Hepatocyte (in vitro differentiated cells): Measurements from ENCODE around the gene RBM23. TPM values are rescaled to one million over a fixed set of nuclear protein-coding genes. Genes with fewer than 3 reads are reported as not detected.
"Not testable (repeated sequence)": the region's sequence is repeated elsewhere in the genome, so short reads cannot be mapped to it uniquely, and the experiment has no call there.

Experiments
- DNase-seq: peaks from one replicate; pipeline ENCODE4 v3.0.0-alpha.2; 2016; ENCODE audit warnings: low spot score
- H2AFZ ChIP-seq: fragments of 200-600 bp; sonication (generic); 2 replicates; pipeline ENCODE4 v1.6.0; 2016; ENCODE audit warnings: antibody characterized with exemption, mild to moderate bottlenecking
- H3K27ac ChIP-seq: fragments of 200-600 bp; sonication (generic); 2 replicates; pipeline ENCODE4 v1.5.1; 2016; ENCODE audit warnings: mild to moderate bottlenecking
- H3K27me3 ChIP-seq: fragments of 200-600 bp; sonication (generic); 2 replicates; pipeline ENCODE4 v1.6.1; 2016
- H3K36me3 ChIP-seq: fragments of 200-600 bp; sonication (generic); replicated peaks from 2 replicates; pipeline ENCODE4 v1.5.1; 2016; ENCODE audit warnings: low read depth; ENCODE audit not compliant: insufficient read depth
- H3K4me1 ChIP-seq: fragments of 200-600 bp; sonication (generic); 2 replicates; pipeline ENCODE4 v1.5.1; 2016; ENCODE audit warnings: mild to moderate bottlenecking, moderate library complexity; ENCODE audit not compliant: insufficient read depth
- H3K4me2 ChIP-seq: fragments of 200-600 bp; sonication (generic); 2 replicates; pipeline ENCODE4 v1.6.0; 2016
- H3K4me3 ChIP-seq: fragments of 200-600 bp; sonication (generic); 2 replicates; pipeline ENCODE4 v1.5.1; 2016; ENCODE audit warnings: mild to moderate bottlenecking
- H3K79me2 ChIP-seq: fragments of 200-600 bp; sonication (generic); 2 replicates; pipeline ENCODE4 v1.6.0; 2017; ENCODE audit warnings: mild to moderate bottlenecking
- H3K9me2 ChIP-seq: fragments of 200-600 bp; sonication (generic); replicated peaks from 2 replicates; pipeline ENCODE4 v1.6.0; 2017; ENCODE audit warnings: mild to moderate bottlenecking; ENCODE audit not compliant: insufficient read depth
- H3K9me3 ChIP-seq: fragments of 200-600 bp; sonication (generic); 2 replicates; pipeline ENCODE4 v1.5.1; 2016; ENCODE audit warnings: low read depth, mild to moderate bottlenecking
- H4K20me1 ChIP-seq: fragments of 200-600 bp; sonication (generic); 2 replicates; pipeline ENCODE4 v1.6.0; 2016; ENCODE audit warnings: mild to moderate bottlenecking; ENCODE audit not compliant: insufficient read depth, poor library complexity, severe bottlenecking
- CTCF ChIP-seq: fragments of 200-600 bp; sonication (generic); IDR thresholded peaks from 2 replicates; pipeline ENCODE4 v1.5.1; 2016; ENCODE audit warnings: antibody characterized with exemption, mild to moderate bottlenecking; ENCODE audit not compliant: poor library complexity
- EZH2 ChIP-seq: fragments of 200-600 bp; sonication (generic); IDR thresholded peaks from 2 replicates; pipeline ENCODE4 v1.6.1; 2016; ENCODE audit warnings: antibody characterized with exemption, mild to moderate bottlenecking, borderline replicate concordance
- EZH2phosphoT487 ChIP-seq: fragments of 200-600 bp; sonication (generic); IDR thresholded peaks from one replicate; pipeline ENCODE4 v1.6.1; 2018; ENCODE audit warnings: antibody characterized with exemption, mild to moderate bottlenecking, low read depth, moderate library complexity; ENCODE audit not compliant: unreplicated experiment, severe bottlenecking
- WGBS: methylation state at CpG from one replicate; pipeline ENCODE4 v1.1.6; 2016; ENCODE audit warnings: low lambda C conversion rate; ENCODE audit errors: missing lambda C conversion rate; 5-methylcytosine and 5-hydroxymethylcytosine counted together
- polyA plus RNA-seq: library from polyadenylated mRNA; unstranded; fragments of >200 nt; fragmentation: Nextera tagmentation; extraction: Ambion mirVana; gene quantifications from 2 replicates; pipeline ENCODE4 v1.2.1, GENCODE V29; 2016
- total RNA-seq: library from RNA; depleted of rRNA; stranded (reverse); fragments of >200 nt; gene quantifications from 2 replicates; pipeline ENCODE4 v1.2.3, GENCODE V29; 2014

Gene RBM23
- total and polyA plus RNA-seq, 2 experiments from 2014 or later: 74.1 to 236 TPM

- no peaks in the 10 kb centered on the region for H4K20me1 ChIP-seq
- peaks cover 41% of the 10 kb centered on the region for H3K79me2 ChIP-seq
- no peak overlapping the region for H3K4me3 ChIP-seq
- H3K4me1 ChIP-seq: peaks cover 7% of the 10 kb centered on the region
- DNase-seq: no peak
- H2AFZ ChIP-seq: no peak overlapping the region
- no peaks in the 10 kb centered on the region for H3K36me3 ChIP-seq
- no peaks in the 10 kb centered on the region for H3K27me3 ChIP-seq
- no peaks in the 10 kb centered on the region for H3K9me2 ChIP-seq
- H3K9me3 ChIP-seq: no peaks in the 10 kb centered on the region
- TF ChIP-seq EZH2phosphoT487 (no peak), EZH2 (no peak), CTCF (no peak)
- WGBS: 12% methylated on average over 10 of the region's 10 CpGs
- H3K27ac ChIP-seq: peak overlapping the region; percentile 62
- H3K4me2 ChIP-seq: peak overlapping the region; percentile 67
These were observed 612 bp upstream of the RBM23 start for GRCh38 chr14:22919601-22919921.

- Histone ChIP-seq H3K9me3 (no peaks in the 10 kb centered on the region), H3K9me2 (no peaks in the 10 kb centered on the region), H3K79me2 (peaks cover 74% of the 10 kb centered on the region), H3K4me3 (no peak overlapping the region), H3K27me3 (no peaks in the 10 kb centered on the region), H3K27ac (no peak overlapping the region), H2AFZ (no peak overlapping the region), H4K20me1 (peaks cover 7% of the 10 kb centered on the region), H3K36me3 (no peaks in the 10 kb centered on the region), H3K4me2 (no peak overlapping the region), H3K4me1 (peaks cover 7% of the 10 kb centered on the region)
- DNase-seq: no peak
- TF ChIP-seq CTCF (no peak), EZH2 (no peak), EZH2phosphoT487 (no peak)
- 91% methylated on average over 8 of the region's 8 CpGs for WGBS
These were observed 2.9 kb downstream of the RBM23 start for GRCh38 chr14:22915886-22916521.

- DNase-seq, H3K9me2 ChIP-seq, H3K4me3 ChIP-seq, H3K9me3 ChIP-seq, H4K20me1 ChIP-seq, H3K36me3 ChIP-seq, H3K4me1 ChIP-seq, H3K27me3 ChIP-seq, H2AFZ ChIP-seq, H3K4me2 ChIP-seq, H3K27ac ChIP-seq: not testable (repeated sequence)
- peaks cover 85% of the 10 kb centered on the region for H3K79me2 ChIP-seq
- WGBS: 93% methylated on average over 4 of the region's 4 CpGs
These were observed 4.1 kb downstream of the RBM23 start for GRCh38 chr14:22914836-22915235.

GRCh38 chr14:22910916-22911315, 8.0 kb downstream of the RBM23 start:
- TF ChIP-seq CTCF: no peak
- no peak for TF ChIP-seq EZH2phosphoT487
- no peak for TF ChIP-seq EZH2
- Histone ChIP-seq H3K4me1 (no peaks in the 10 kb centered on the region), H2AFZ (no peak overlapping the region), H3K9me2 (no peaks in the 10 kb centered on the region), H3K27me3 (no peaks in the 10 kb centered on the region), H3K36me3 (no peaks in the 10 kb centered on the region), H3K79me2 (peaks cover 74% of the 10 kb centered on the region), H3K9me3 (no peaks in the 10 kb centered on the region), H3K27ac (no peak overlapping the region), H3K4me3 (no peak overlapping the region), H3K4me2 (no peak overlapping the region), H4K20me1 (peaks cover 7% of the 10 kb centered on the region)
- DNase-seq: no peak
- WGBS: 96% methylated on average over 5 of the region's 5 CpGs
